ENCODE results near the gene GALNT14. TPM values are rescaled to one million over a fixed set of nuclear protein-coding genes. Genes with fewer than 3 reads are reported as not detected.

Gene GALNT14
- total and polyA plus RNA-seq, 10 of the 15 experiments (the other 5 are each of a cell fraction or from before 2014, with no cell fraction given): 3.7 to 17.8 (median 6.0) TPM

DNA sequence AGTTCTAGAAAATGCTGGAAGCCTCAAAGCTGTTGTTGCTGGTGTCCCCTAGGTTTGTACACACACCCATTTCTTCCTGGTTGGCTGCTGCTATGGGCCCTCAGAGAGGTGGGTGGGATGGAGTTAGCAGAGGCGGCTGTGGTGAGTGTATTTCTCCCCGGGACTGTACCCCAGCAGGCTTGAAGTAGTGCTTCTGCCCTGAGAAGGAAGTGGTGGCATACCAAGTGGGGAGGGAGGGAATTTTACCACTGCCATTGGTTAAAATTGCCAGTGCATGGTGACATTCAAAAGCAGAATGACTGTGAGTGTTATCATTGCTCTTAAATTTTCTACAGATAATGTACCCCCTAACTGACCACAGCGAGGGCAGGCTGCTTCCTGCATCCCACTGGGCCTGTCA lies 205.4 kb downstream of the GALNT14 start:
- in situ Hi-C loops (cut with MboI): no loop called here
- DNase-seq (ENCODE audit: low read depth, low spot score) (no peak), FAIRE-seq (no peak), ATAC-seq (peak; percentile 55)
- Histone ChIP-seq H3K9me3 (replicated peaks; ENCODE audit: control insufficient read depth, insufficient read depth, low read length) (no peaks in the 10 kb centered on the region), H3K4me2 (ENCODE audit: control insufficient read depth, insufficient read depth) (no peak overlapping the region), H3K27me3 (replicated peaks in 1 of 2; ENCODE audit: control insufficient read depth in 2 of 2, insufficient read depth in 2 of 2, low read length in 1 of 2) (no peaks in the 10 kb centered on the region), H3K9ac (ENCODE audit: control insufficient read depth, insufficient read depth, low read length) (no peak overlapping the region), H4K20me1 (ENCODE audit: control insufficient read depth, insufficient read depth) (no peaks in the 10 kb centered on the region), H3K79me2 (ENCODE audit: control insufficient read depth, insufficient read depth, low read length) (no peaks in the 10 kb centered on the region), H3K36me3 (ENCODE audit: control insufficient read depth in 2 of 2, insufficient read depth in 2 of 2, low read length in 1 of 2) (peaks cover 0 to 2% of the 10 kb centered on the region in 2 experiments; a peak in 1 of 4 replicates), H3K27ac (ENCODE audit: control insufficient read depth, insufficient read depth) (no peak overlapping the region), H3K4me3 (no peak overlapping the region), H2AFZ (ENCODE audit: control insufficient read depth, low read depth, low read length) (no peak overlapping the region), H3K4me1 (ENCODE audit: control insufficient read depth, insufficient read depth, low read length) (no peaks in the 10 kb centered on the region; the same call in 1 of the 2 replicates)
- ChIA-PET CTCF (no interaction called here), POLR2A (no interaction called here), RAD21 (ENCODE audit: unreplicated experiment) (no interaction called here), SMC1A (ENCODE audit: uncharacterized antibody, unreplicated experiment) (interaction anchor here (0.7 kb wide), 1 partner anchor 401 kb away, joined by 3 read pairs; no protein-coding TSS in a partner anchor)
- BruUV-seq (replicated peaks): no TSS peak
- TF ChIP-seq PKNOX1 (IDR thresholded peaks at IDR 0.05): 0 out of 2 replicates have a peak, but pooled peaks have one; percentile 7
- TF ChIP-seq MEF2A (IDR thresholded peaks at IDR 0.05; ENCODE audit: insufficient read depth, low read depth, low read length): no peak
- no peak for TF ChIP-seq PBX3 (IDR thresholded peaks at IDR 0.05; ENCODE audit: insufficient replicate concordance, low read depth, low read length)
- 2% methylated on average over 3 of the region's 3 CpGs for WGBS (ENCODE audit: insufficient coverage, insufficient replicate concordance, low lambda C conversion rate, missing lambda C conversion rate)
- intact Hi-C loops (cut with micrococcal nuclease; ENCODE audit: unreplicated experiment): no loop called here

GRCh38 chr2:30931841-30932407 lies 206.3 kb downstream of the GALNT14 start:
- Histone ChIP-seq H3K27ac (ENCODE audit: control insufficient read depth, insufficient read depth) (no peak overlapping the region), H3K27me3 (replicated peaks in 1 of 2; ENCODE audit: control insufficient read depth in 2 of 2, insufficient read depth in 2 of 2, low read length in 1 of 2) (no peaks in the 10 kb centered on the region), H3K4me2 (ENCODE audit: control insufficient read depth, insufficient read depth) (no peak overlapping the region), H3K36me3 (ENCODE audit: control insufficient read depth in 2 of 2, insufficient read depth in 2 of 2, low read length in 1 of 2) (peaks cover 0 to 2% of the 10 kb centered on the region in 2 experiments; a peak in 1 of 4 replicates), H3K9me3 (replicated peaks; ENCODE audit: control insufficient read depth, insufficient read depth, low read length) (no peaks in the 10 kb centered on the region), H3K9ac (ENCODE audit: control insufficient read depth, insufficient read depth, low read length) (no peak overlapping the region), H4K20me1 (ENCODE audit: control insufficient read depth, insufficient read depth) (no peaks in the 10 kb centered on the region), H3K79me2 (ENCODE audit: control insufficient read depth, insufficient read depth, low read length) (no peaks in the 10 kb centered on the region), H2AFZ (ENCODE audit: control insufficient read depth, low read depth, low read length) (no peak overlapping the region), H3K4me3 (no peak overlapping the region), H3K4me1 (ENCODE audit: control insufficient read depth, insufficient read depth, low read length) (no peaks in the 10 kb centered on the region; the same call in 1 of the 2 replicates)
- intact Hi-C loops (cut with micrococcal nuclease; ENCODE audit: unreplicated experiment): no loop called here
- no peak for DNase-seq (ENCODE audit: low read depth, low spot score)
- TF ChIP-seq FOXM1 (IDR thresholded peaks at IDR 0.05; ENCODE audit: low read depth, low read length) (no peak), USF2 (IDR thresholded peaks at IDR 0.05; ENCODE audit: borderline replicate concordance, low read depth, low read length) (no peak), POLR2AphosphoS5 (IDR thresholded peaks at IDR 0.05; ENCODE audit: low read length) (no peak), MXI1 (IDR thresholded peaks at IDR 0.05; ENCODE audit: low read depth, low read length) (no peak), MYC (IDR thresholded peaks at IDR 0.05; ENCODE audit: insufficient read depth, insufficient read length, insufficient replicate concordance, low read length, severe bottlenecking) (no peak), RUNX3 (IDR thresholded peaks at IDR 0.05; ENCODE audit: low read length) (no peak), ZNF622 (IDR thresholded peaks at IDR 0.05) (no peak), MAX (IDR thresholded peaks at IDR 0.05; ENCODE audit: low read depth, low read length) (no peak)
- CTCF ChIA-PET: no interaction called here
- in situ Hi-C loops (cut with MboI): no loop called here
- no TSS peak for BruUV-seq (replicated peaks)
- no peak for FAIRE-seq
- RAD21 ChIA-PET (ENCODE audit: unreplicated experiment): no interaction called here
- 38% methylated on average over 19 of the region's 19 CpGs for WGBS (ENCODE audit: insufficient coverage, insufficient replicate concordance, low lambda C conversion rate, missing lambda C conversion rate)
- POLR2A ChIA-PET: no interaction called here
- ATAC-seq: no peak
- SMC1A ChIA-PET (ENCODE audit: uncharacterized antibody, unreplicated experiment): no interaction called here
